OCI-LY1 (cell line): ENCODE data around the gene AOAH.

Experiments used
- H2AFZ ChIP-seq: fragments of 200-600 bp; sonication (generic), shearing (Covaris generic); 2 replicates; pipeline ENCODE4 v1.6.0; 2014; ENCODE audit warnings: antibody characterized with exemption, mild to moderate bottlenecking, low read length
- H3F3A ChIP-seq: fragments of 200-600 bp; sonication (generic), shearing (Covaris generic); 2 replicates; pipeline ENCODE4 v1.6.0; 2014; ENCODE audit warnings: mild to moderate bottlenecking, antibody characterized with exemption, low read length, moderate library complexity; ENCODE audit not compliant: insufficient read depth
- H3K27ac ChIP-seq: fragments of 200-600 bp; sonication (generic); 2 replicates; pipeline ENCODE4 v1.5.1; 2014; ENCODE audit warnings: low read length, mixed run types, mild to moderate bottlenecking, low read depth; ENCODE audit not compliant: poor library complexity, severe bottlenecking
- H3K27me3 ChIP-seq: fragments of 200-600 bp; sonication (generic); 2 replicates; pipeline ENCODE4 v1.6.0; 2014; ENCODE audit warnings: antibody characterized with exemption, mild to moderate bottlenecking, low read length, moderate library complexity; ENCODE audit not compliant: insufficient read depth
- H3K36me3 ChIP-seq: fragments of 200-600 bp; sonication (generic); 2 replicates; pipeline ENCODE4 v1.6.1; 2014; ENCODE audit warnings: mild to moderate bottlenecking, antibody characterized with exemption, low read length, moderate library complexity, mixed read lengths; ENCODE audit not compliant: insufficient read depth
- H3K4me1 ChIP-seq: fragments of 200-600 bp; sonication (generic); 2 replicates; pipeline ENCODE4 v1.5.1; 2014; ENCODE audit warnings: mild to moderate bottlenecking, low read length, moderate library complexity; ENCODE audit not compliant: insufficient read depth, severe bottlenecking
- H3K4me2 ChIP-seq: fragments of 200-600 bp; sonication (generic), shearing (Covaris generic); 2 replicates; pipeline ENCODE4 v1.6.1; 2014; ENCODE audit warnings: low read length
- H3K4me3 ChIP-seq: fragments of 200-600 bp; sonication (generic); 2 replicates; pipeline ENCODE4 v1.5.1; 2014; ENCODE audit warnings: low read length, low read depth, mild to moderate bottlenecking, mixed read lengths; ENCODE audit not compliant: poor library complexity, severe bottlenecking
- H3K79me2 ChIP-seq: fragments of 200-600 bp; shearing (Covaris generic); 2 replicates; pipeline ENCODE4 v1.6.1; 2016; ENCODE audit warnings: mixed run types, low read length, mixed read lengths; ENCODE audit not compliant: insufficient read depth
- H3K9ac ChIP-seq: fragments of 200-600 bp; sonication (generic), shearing (Covaris generic); 2 replicates; pipeline ENCODE4 v1.6.1; 2014; ENCODE audit warnings: mild to moderate bottlenecking, low read length, mixed read lengths
- H3K9me2 ChIP-seq: fragments of 200-600 bp; sonication (generic), shearing (Covaris generic); 2 replicates; pipeline ENCODE4 v1.6.1; 2014; ENCODE audit warnings: low read depth, mild to moderate bottlenecking, low read length, mixed read lengths
- H3K9me3 ChIP-seq: fragments of 200-600 bp; shearing (Covaris generic); 2 replicates; pipeline ENCODE4 v1.6.1; 2014; ENCODE audit warnings: low read length, mixed read lengths
- H4K20me1 ChIP-seq: fragments of 200-600 bp; sonication (generic), shearing (Covaris generic); 2 replicates; pipeline ENCODE4 v1.6.0; 2016; ENCODE audit warnings: mild to moderate bottlenecking, low read length; ENCODE audit not compliant: insufficient read depth
- CTCF ChIP-seq: fragments of 200-600 bp; sonication (generic), shearing (Covaris generic); IDR thresholded peaks from 2 replicates; pipeline ENCODE4 v1.5.1; 2017; ENCODE audit warnings: mild to moderate bottlenecking, antibody characterized with exemption, low read length, moderate library complexity, mixed read lengths
- EZH2 ChIP-seq: fragments of 200-600 bp; sonication (generic), shearing (Covaris generic); IDR thresholded peaks from 2 replicates; pipeline ENCODE4 v1.8.0; 2017; ENCODE audit warnings: borderline replicate concordance, mixed run types, mild to moderate bottlenecking, antibody characterized with exemption, low read length, moderate library complexity, mixed read lengths

Gene AOAH

GRCh38 chr7:36629351-36629750 lies 94.9 kb downstream of the AOAH start:
- no peak for TF ChIP-seq CTCF
- TF ChIP-seq EZH2, result no peak
- peaks cover 10% of the 10 kb centered on the region; the same call in 1 of the 2 replicates for H3K27me3 ChIP-seq

GRCh38 chr7:36627836-36628235 lies 96.5 kb downstream of the AOAH start:
- Histone ChIP-seq H3K27me3 (peaks cover 6% of the 10 kb centered on the region), H3K9ac (no peak overlapping the region), H3K4me2 (no peak overlapping the region), H3K27ac (no peak overlapping the region), H3F3A (no peaks in the 10 kb centered on the region), H3K79me2 (no peaks in the 10 kb centered on the region), H2AFZ (no peak overlapping the region), H3K36me3 (no peaks in the 10 kb centered on the region), H4K20me1 (no peaks in the 10 kb centered on the region), H3K4me1 (no peaks in the 10 kb centered on the region), H3K4me3 (no peak overlapping the region), H3K9me3 (no peaks in the 10 kb centered on the region), H3K9me2 (no peaks in the 10 kb centered on the region)
- TF ChIP-seq CTCF (no peak), EZH2 (no peak)

More at GRCh38 chr7:36629351-36629750, 94.9 kb downstream of the AOAH start:
- Histone ChIP-seq H3F3A (no peaks in the 10 kb centered on the region), H3K4me2 (no peak overlapping the region), H4K20me1 (no peaks in the 10 kb centered on the region), H3K9me2 (no peaks in the 10 kb centered on the region), H3K4me3 (no peak overlapping the region), H3K27ac (no peak overlapping the region), H3K4me1 (no peaks in the 10 kb centered on the region), H3K9ac (no peak overlapping the region), H3K36me3 (no peaks in the 10 kb centered on the region), H3K9me3 (no peaks in the 10 kb centered on the region), H3K79me2 (no peaks in the 10 kb centered on the region), H2AFZ (no peak overlapping the region)

GRCh38 chr7:36626111-36626510 lies 98.2 kb downstream of the AOAH start:
- no peak for TF ChIP-seq EZH2
- TF ChIP-seq CTCF, result no peak
- H3K9me2 ChIP-seq, result no peaks in the 10 kb centered on the region
- H3K36me3 ChIP-seq, result no peaks in the 10 kb centered on the region
- no peak overlapping the region for H3K27ac ChIP-seq
- no peak overlapping the region for H2AFZ ChIP-seq
- H3K9ac ChIP-seq, result no peak overlapping the region
- H3K4me3 ChIP-seq, result no peak overlapping the region
- H3F3A ChIP-seq, result no peaks in the 10 kb centered on the region
- H3K9me3 ChIP-seq, result no peaks in the 10 kb centered on the region
- no peaks in the 10 kb centered on the region for H3K79me2 ChIP-seq
- H3K27me3 ChIP-seq, result peaks cover 6% of the 10 kb centered on the region
- H4K20me1 ChIP-seq, result no peaks in the 10 kb centered on the region
- H3K4me2 ChIP-seq, result no peak overlapping the region
- no peaks in the 10 kb centered on the region for H3K4me1 ChIP-seq
